Psoas muscle (tissue), 8 donors: Measurements from ENCODE around the gene TTR. TPM values are rescaled to one million over a fixed set of nuclear protein-coding genes. Genes with fewer than 3 reads are reported as not detected.

Experiments used
- ATAC-seq, 4 donors: fragments of 200-7000 bp; cut with Tn5 transposase; one replicate each; pipeline ENCODE4 v1.9.1; 2020; ENCODE audit warnings: moderate library complexity in 3 of 4, mild to moderate bottlenecking in 2 of 4
- DNase-seq, 2 donors: peaks; one replicate each; pipeline ENCODE4 v3.0.0-alpha.2; 2020
- H3K27ac ChIP-seq: fragments of 200-600 bp; one replicate; pipeline ENCODE4 v1.8.0; 2022
- H3K27me3 ChIP-seq, 3 donors: fragments of 200-600 bp in 1 of 3; one replicate each; pipeline versions ENCODE4 v1.6.1 to v1.8.0; 2013 to 2022; ENCODE audit warnings: low read length in 2 of 3, mild to moderate bottlenecking in 2 of 3, moderate library complexity in 1 of 3; ENCODE audit not compliant: insufficient read depth in 3 of 3
- H3K36me3 ChIP-seq, 2 donors: fragments of 200-600 bp in 1 of 2; one replicate each; pipeline versions ENCODE4 v1.6.1 to v1.8.0; 2013 to 2022; ENCODE audit warnings: low read depth in 1 of 2, mild to moderate bottlenecking in 1 of 2, moderate library complexity in 1 of 2; ENCODE audit not compliant: insufficient read depth in 1 of 2
- H3K4me1 ChIP-seq: fragments of 200-600 bp; one replicate; pipeline ENCODE4 v1.8.0; 2022
- H3K4me3 ChIP-seq: fragments of 200-600 bp; one replicate; pipeline ENCODE4 v1.8.0; 2022; ENCODE audit warnings: mild to moderate bottlenecking
- H3K9me3 ChIP-seq: fragments of 200-600 bp; one replicate; pipeline ENCODE4 v1.8.0; 2022
- WGBS, 3 donors: extraction: QIAGEN DNeasy Blood & Tissue Kit; methylation state at CpG; one replicate each; pipeline versions ENCODE4 v1.1.6 to v1.1.7; 2013; 5-methylcytosine and 5-hydroxymethylcytosine counted together
- intact Hi-C, 2 donors: fragments of 100-400 bp; cut with DNase I; formaldehyde crosslinking; loops; one replicate each; pipeline versions ENCODE4 v1.11.0 to v1.14.2; 2022
- polyA plus RNA-seq, 3 donors: library from polyadenylated mRNA; stranded (reverse); fragments of 200-250 nt; gene quantifications; one replicate each; pipeline ENCODE4 v1.2.3, GENCODE V29; 2013
- total RNA-seq, 4 donors: library from RNA; stranded (reverse); fragmentation: NEBNext Ultra II Directional in 2 of 4; extraction: Animal tissue kit (Norgen Biotek cat#: 25700) in 2 of 4; gene quantifications; one replicate each; pipeline versions ENCODE4 v1.2.1 to v1.2.4, GENCODE V29; 2021 to 2023
- TF ChIP-seq, protein P1 (sequence below): fragments of 200-600 bp; IDR thresholded peaks from one replicate; pipeline ENCODE4 v1.8.0; 2022; ENCODE audit warnings: antibody characterized with exemption
- donor health status: healthy with polysubstance abuse.
- donor health status: DM: no; HTN: no; CAD: no; lungs with moderate emphysema.
- donor health status: Bipolar disorder and iron deficiency.
- donor health status: healthy.
- donor health status: DM: yes; HTN: yes; CAD: no.
- donor health status: DM: no; HTN: no; CAD: no.
- donor health status: DM: no; HTN: no; CAD: no.
- donor health status: DM: yes; HTN: yes; CAD: no.

Gene TTR
- total and polyA plus RNA-seq, 7 donors: 0.21 to 0.25 TPM; not detected in 5

DNA sequence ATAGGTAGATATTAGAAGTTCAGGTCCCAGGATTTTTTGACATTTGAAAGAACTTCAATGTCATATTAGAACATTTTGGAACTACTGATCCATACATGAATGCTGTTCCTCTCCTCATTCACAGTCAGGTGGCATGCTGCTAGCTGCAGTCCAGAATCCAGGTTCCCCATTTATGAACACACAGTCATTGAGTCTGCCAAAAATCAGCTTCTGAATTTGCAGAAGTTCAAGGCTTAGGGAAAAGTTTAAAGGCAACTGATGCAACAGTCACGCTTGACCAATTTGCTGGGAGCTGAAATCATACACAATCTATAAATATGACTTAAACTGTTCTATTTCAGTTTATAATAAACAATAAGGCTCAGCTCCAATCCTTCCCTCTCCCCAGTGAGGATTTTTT is 17.3 kb upstream of the TTR start:
- TF ChIP-seq, protein P1, sequence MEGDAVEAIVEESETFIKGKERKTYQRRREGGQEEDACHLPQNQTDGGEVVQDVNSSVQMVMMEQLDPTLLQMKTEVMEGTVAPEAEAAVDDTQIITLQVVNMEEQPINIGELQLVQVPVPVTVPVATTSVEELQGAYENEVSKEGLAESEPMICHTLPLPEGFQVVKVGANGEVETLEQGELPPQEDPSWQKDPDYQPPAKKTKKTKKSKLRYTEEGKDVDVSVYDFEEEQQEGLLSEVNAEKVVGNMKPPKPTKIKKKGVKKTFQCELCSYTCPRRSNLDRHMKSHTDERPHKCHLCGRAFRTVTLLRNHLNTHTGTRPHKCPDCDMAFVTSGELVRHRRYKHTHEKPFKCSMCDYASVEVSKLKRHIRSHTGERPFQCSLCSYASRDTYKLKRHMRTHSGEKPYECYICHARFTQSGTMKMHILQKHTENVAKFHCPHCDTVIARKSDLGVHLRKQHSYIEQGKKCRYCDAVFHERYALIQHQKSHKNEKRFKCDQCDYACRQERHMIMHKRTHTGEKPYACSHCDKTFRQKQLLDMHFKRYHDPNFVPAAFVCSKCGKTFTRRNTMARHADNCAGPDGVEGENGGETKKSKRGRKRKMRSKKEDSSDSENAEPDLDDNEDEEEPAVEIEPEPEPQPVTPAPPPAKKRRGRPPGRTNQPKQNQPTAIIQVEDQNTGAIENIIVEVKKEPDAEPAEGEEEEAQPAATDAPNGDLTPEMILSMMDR: no peak
- ATAC-seq (no peak), DNase-seq (no peak)
- intact Hi-C loops: no loop called here
- 71 to 92% (median 83%) methylated on average over 1 of the region's 1 CpG for WGBS, 3 donors
- Histone ChIP-seq H3K4me1 (no peaks in the 10 kb centered on the region), H3K36me3 (no peaks in the 10 kb centered on the region), H3K9me3 (no peaks in the 10 kb centered on the region), H3K27ac (no peak overlapping the region), H3K27me3 (no peaks in the 10 kb centered on the region), H3K4me3 (no peak overlapping the region)

DNA sequence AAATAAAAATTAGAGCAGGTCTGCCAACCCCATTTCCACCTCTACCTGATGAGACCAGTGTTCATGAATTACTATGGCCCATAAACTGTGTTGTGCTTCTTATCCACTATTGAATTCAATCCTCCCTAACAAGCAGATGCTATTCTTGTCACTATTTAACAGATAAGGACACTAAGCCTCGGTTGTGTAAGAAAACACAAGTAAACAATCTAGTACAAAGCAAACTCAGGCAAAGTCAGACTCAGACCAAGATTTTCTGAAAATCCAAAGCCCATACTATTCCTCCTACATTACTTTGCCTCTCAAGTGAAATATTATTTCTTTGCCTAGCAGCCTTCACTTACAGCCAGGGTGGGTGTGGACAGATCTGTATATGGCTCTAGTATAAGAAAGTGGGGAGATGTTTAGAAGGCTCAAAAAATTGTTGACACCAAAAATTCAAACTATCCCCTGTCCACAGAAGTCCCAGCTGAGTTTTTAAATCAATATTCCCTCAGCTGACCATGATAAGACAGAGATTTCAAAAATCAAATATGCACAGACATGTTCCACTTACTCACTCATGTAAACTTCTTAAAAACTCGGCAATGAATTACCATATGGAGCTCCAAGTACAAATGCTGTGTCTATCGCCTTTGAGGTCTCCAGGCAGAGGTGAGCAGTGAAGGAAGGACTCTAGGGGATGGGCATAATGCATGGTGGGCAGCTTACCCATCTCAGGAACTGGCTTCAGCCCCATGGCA is 16.0 kb upstream of the TTR start:
- Histone ChIP-seq H3K36me3 (no peaks in the 10 kb centered on the region), H3K4me1 (no peaks in the 10 kb centered on the region), H3K27me3 (no peaks in the 10 kb centered on the region), H3K9me3 (no peaks in the 10 kb centered on the region), H3K4me3 (no peak overlapping the region), H3K27ac (no peak overlapping the region)
- 80 to 81% (median 80%) methylated on average over 3 of the region's 3 CpGs for WGBS, 3 donors
- no peak for ATAC-seq
- TF ChIP-seq, protein P1: no peak
- intact Hi-C loops: no loop called here
- DNase-seq: no peak

DNA sequence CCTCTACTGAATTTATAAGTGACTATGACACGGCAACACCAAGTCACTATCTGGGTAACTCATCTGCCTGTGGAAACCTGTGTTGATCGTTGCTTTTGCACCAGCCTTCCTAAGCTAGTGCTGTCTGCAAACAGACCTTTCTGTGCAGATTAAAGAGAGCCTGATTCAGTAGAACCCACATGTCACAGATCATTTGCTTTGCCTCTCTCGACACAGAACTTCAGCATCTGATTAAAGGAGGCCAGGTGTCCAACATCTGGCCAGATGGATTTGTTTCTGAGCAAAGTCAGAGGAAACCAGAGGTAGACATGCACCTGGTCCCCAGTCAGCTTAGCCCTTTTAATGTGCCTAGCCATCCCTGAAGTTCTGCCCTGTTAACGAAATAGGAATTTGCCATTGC is 15.0 kb upstream of the TTR start:
- Histone ChIP-seq H3K4me1 (no peaks in the 10 kb centered on the region), H3K4me3 (no peak overlapping the region), H3K27me3 (no peaks in the 10 kb centered on the region), H3K36me3 (no peaks in the 10 kb centered on the region), H3K9me3 (no peaks in the 10 kb centered on the region), H3K27ac (no peak overlapping the region)
- TF ChIP-seq, protein P1: no peak
- WGBS, 3 donors: 48 to 60% (median 53%) methylated on average over 4 of the region's 4 CpGs
- DNase-seq (no peak), ATAC-seq (no peak)
- intact Hi-C loops: no loop called here

DNA sequence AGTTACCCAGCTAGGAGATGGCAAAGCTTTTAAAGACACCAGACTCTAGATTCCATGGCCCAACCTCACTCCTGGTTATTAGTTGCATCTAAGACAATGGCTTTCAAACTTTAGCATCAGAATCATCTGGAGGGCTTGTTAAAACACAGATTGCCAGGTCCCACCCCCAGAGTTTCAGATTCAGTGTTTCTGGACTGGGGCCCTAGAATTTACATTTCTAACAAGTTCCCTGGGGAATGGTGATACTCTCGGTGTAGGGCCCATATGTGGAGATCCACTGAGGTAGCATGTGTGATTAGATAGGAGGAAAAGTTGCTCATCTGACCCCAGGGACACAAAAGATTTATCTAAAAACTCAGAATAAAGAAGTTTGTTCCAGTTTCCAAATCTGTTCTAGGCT is 14.5 kb upstream of the TTR start:
- H3K27me3 ChIP-seq: no peaks in the 10 kb centered on the region
- H3K4me3 ChIP-seq: no peak overlapping the region
- no peak overlapping the region for H3K27ac ChIP-seq
- TF ChIP-seq, protein P1: no peak
- no peaks in the 10 kb centered on the region for H3K36me3 ChIP-seq
- no peak for ATAC-seq
- intact Hi-C loops: no loop called here
- DNase-seq: no peak
- 36 to 66% (median 48%) methylated on average over 1 of the region's 1 CpG for WGBS, 3 donors
- H3K4me1 ChIP-seq: no peaks in the 10 kb centered on the region
- no peaks in the 10 kb centered on the region for H3K9me3 ChIP-seq

DNA sequence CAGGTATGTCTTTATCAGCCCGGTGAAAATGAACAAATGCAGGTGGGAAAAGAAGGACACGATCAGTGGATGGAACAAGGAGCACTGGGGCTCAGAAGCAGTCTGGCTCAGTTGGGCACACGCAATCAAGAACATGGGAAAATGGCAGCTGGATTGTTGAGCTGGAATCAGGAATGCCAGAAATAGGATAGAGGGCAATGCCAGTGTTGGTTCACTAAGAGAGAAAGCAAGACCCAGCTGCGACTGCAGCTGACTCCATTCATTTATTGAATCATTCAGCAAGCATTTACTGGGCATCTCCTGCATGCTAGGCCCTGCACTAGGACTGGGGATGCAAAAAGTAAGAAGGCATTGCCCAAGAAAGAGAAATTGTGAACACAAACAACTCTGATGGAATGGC is 13.6 kb upstream of the TTR start:
- Histone ChIP-seq H3K27ac (no peak overlapping the region), H3K4me1 (no peaks in the 10 kb centered on the region), H3K4me3 (no peak overlapping the region), H3K27me3 (no peaks in the 10 kb centered on the region), H3K36me3 (no peaks in the 10 kb centered on the region), H3K9me3 (no peaks in the 10 kb centered on the region)
- ATAC-seq (no peak), DNase-seq (no peak)
- intact Hi-C loops: no loop called here
- 91 to 94% (median 92%) methylated on average over 4 of the region's 4 CpGs for WGBS, 3 donors
- TF ChIP-seq, protein P1: no peak
